Measurements from ENCODE around the gene TNF.

- no peak for TF ChIP-seq CTCF (IDR thresholded peaks at IDR 0.05; ENCODE audit: insufficient read depth, low read depth, low read length)
- TF ChIP-seq EZH2 (IDR thresholded peaks at IDR 0.05; ENCODE audit: insufficient read depth, low read length): no peak
Observed at GRCh38 chr6:31543639-31544038, 31.7 kb upstream of the TNF start.

Measured in astrocyte (in vitro differentiated cells and primary cell).